ENCODE measurements around the gene PRDM11.

PRDM11 gene

DNA sequence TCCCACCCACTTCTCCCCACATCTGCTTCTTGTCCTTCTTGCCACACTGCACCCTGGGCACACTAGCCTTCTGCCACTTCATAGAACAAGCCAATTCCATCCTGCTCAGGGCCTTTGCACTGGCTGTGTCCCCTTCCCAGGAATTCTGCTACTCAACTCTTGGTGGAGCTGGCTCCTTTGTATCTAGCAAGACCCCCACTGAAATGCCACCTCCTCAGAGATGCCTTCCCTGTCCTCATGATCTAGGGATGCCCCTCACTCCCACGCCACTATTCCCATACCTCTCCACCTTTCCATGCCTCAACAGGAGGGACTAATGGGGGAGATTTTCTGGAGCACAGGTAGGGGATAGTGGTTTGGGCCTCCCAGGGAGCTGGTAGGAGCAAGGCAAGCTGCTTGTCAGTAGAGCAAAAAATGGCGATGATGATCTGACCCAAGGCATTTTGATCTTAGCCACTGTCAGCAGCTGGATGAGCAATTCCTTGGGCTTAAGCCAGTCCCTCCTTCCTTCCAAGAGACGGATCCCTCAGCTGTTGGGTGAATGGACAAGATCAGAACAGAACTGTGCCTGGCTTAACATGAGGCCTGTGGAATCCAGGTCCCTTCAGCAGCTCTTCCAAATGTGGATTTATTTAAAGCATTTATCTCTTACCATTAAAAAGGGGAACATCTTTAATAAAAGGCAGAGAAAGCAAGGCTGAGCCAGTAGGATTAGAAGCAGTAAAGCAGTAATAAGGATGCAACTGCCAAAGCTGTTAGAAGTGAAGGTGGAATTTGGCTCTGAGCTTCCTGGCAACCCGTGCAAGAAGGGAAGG lies 4.0 kb upstream of the PRDM11 start:
- DNase-seq, result no peak

- DNase-seq, result no peak
Measured at GRCh38 chr11:45143494-45143893, 2.9 kb upstream of the PRDM11 start.

DNA sequence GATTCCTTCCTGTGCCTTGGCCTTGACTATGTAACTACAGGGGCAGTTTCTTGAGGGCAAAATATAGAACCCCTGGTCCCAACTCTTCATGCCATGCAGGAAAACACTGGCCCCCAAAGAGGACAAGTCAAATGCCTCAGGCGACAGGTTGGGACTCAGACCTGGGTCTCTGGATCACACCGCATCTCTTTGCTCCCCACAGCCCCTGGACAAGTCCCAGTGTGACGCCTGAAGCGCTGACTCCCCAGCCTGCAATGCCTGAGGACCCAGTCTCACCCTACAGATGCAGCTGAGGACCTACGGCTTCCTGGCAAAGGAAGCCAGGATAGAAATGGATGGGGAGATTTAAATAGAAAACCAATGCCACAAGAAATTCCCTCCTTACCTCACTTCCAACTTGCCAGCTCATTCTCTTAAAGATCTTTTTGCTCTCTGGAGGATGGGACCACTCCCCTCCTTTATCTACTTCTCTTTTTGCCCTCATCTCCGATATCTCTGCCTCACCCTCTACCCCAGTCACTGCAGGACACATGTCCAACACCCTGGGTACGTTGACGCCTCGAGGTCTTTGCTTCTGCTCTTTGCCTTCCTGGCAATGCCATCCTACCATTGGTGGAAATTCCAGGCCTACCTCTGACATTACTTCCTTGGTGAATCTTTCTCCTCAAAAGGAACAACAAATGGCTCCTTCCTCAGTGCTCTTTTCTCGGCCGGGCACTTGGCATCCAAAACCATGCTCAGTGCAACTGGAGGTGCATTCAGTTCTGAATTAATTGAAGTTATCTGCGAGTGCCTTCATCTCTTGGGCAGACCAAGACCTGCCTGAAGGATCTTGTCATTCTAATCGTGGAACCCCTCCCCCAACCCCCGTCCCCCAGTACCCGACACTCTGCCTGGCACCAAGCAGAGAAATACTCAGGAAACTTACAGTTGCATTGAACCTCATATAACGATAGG lies 2.0 kb upstream of the PRDM11 start:
- DNase-seq, result no peak

DNA sequence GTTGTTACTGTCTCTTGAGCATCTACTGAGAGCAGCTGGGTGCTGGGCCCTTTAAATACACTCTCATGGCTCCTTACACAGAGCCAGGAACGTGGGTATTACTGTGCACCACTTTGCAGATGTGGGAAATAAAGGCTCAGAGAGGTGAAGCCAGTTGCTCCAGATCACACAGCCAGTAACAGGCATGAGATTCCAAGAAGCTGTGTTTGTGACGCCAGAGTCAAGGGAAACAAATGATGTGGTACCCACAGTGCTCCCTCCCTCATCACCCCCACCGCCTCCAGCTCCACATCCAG lies 1.4 kb upstream of the PRDM11 start:
- no peak for DNase-seq

GRCh38 chr11:45145379-45146071 lies 914 bp upstream of the PRDM11 start:
- no peak for DNase-seq

- peak; percentile 92 for DNase-seq
Measured at GRCh38 chr11:45147017-45147728, 734 bp downstream of the PRDM11 start.

- no peak for DNase-seq
Measured at GRCh38 chr11:45147891-45148675, 1.6 kb downstream of the PRDM11 start.

- no peak for DNase-seq
Measured at GRCh38 chr11:45149483-45150056, 3.1 kb downstream of the PRDM11 start.

- no peak for DNase-seq
Measured at GRCh38 chr11:45150301-45150700, 3.9 kb downstream of the PRDM11 start.

- DNase-seq, result no peak
Measured at GRCh38 chr11:45150943-45151342, 4.5 kb downstream of the PRDM11 start.

DNA sequence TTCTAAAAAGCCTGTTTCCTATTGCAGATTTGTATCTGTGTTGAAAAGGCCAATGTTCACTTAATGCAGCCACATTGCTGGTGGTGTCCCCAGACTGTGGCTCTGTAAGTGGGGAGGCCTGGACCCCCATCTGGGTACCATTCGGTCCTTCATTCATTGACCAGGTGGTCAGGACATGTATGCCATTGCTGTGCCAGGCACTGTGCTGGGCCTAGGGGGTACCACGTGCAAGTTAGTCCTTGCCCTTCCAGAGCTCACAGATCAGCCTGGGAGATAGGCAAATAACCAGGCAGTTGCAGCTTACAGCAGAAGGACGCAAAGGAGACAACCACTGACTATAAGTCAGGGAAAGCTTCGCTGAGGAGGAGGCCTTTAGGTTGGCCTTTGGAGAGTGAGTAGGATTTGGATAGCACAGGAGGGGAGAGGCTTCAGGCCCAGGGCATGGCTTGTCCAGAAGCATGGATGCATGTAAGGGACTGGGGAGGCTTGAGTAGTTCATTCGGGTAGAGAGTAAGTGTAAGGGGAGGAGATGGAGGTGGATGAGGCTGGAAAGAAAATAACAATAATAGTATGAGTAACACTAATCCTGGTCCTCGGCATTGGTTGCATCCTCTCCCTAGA lies 5.0 kb downstream of the PRDM11 start:
- no peak for DNase-seq

DNA sequence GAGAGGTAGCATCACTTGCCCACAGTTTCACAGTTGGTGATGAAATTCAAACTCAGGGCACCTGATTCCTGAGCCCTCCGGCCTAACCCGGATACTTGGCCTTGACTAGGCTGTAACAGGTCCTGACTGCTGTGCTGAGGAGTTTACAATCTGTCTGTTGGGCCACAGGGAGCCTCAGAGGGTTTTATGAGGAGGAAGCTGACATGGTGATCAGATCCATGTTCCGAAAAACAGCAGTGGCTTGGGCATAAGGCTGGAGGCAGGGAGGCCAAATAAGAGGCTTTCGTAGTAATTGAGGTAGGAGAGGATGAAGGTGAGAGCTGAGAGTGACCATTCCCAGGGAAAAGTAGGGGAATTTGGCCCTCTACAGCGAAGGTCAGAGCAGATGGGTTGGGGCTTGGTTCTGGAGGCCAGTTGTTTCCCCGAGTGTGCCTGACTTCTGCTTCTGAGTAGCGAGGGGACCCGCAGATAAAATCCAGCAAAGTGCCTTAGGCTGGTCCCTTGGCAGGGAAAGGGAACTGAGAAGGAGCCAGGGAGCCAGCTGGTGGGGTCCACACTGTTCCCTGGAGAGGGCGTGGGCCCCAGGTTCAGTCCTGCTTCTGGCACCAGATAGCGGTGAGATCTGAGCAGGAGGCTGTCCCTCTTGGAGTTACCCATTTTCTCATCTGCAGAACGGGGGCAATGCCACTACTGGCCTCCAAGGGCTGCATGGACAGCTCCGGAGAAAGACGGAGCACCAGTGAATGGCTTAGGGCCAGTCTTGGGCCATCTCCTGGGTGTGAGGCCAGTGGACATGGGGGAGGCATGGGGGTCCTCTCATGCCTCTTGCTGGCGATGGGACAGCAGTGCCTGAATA lies 6.5 kb downstream of the PRDM11 start:
- DNase-seq, result no peak

DNA sequence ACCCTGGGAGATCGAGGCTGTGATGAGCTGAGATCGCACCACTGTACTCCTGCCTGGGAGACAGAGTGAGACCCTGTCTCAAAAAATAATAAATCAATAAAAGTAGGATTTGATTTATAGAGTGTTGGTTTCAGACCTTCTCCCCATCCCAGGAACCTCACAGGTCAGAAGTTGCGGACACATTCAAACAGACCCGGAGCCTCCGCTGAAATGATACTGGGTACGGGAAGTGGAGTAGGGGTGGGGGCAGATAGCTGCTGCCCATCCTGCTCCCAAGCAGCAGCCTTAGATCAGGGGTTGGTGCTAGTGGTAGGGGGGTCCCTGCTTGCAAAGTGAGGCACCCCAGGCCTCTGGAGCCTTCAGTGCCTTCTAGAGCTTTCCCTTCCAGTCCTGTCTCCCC lies 7.8 kb downstream of the PRDM11 start:
- no peak for DNase-seq

GRCh38 chr11:45155058-45155551 lies 8.7 kb downstream of the PRDM11 start:
- no peak for DNase-seq

- no peak for DNase-seq
Measured at GRCh38 chr11:45155627-45156180, 9.3 kb downstream of the PRDM11 start.

GRCh38 chr11:45156201-45156600 lies 9.8 kb downstream of the PRDM11 start:
- DNase-seq, result no peak

- no peak for DNase-seq
Measured at GRCh38 chr11:45156741-45157140, 10.3 kb downstream of the PRDM11 start.

DNA sequence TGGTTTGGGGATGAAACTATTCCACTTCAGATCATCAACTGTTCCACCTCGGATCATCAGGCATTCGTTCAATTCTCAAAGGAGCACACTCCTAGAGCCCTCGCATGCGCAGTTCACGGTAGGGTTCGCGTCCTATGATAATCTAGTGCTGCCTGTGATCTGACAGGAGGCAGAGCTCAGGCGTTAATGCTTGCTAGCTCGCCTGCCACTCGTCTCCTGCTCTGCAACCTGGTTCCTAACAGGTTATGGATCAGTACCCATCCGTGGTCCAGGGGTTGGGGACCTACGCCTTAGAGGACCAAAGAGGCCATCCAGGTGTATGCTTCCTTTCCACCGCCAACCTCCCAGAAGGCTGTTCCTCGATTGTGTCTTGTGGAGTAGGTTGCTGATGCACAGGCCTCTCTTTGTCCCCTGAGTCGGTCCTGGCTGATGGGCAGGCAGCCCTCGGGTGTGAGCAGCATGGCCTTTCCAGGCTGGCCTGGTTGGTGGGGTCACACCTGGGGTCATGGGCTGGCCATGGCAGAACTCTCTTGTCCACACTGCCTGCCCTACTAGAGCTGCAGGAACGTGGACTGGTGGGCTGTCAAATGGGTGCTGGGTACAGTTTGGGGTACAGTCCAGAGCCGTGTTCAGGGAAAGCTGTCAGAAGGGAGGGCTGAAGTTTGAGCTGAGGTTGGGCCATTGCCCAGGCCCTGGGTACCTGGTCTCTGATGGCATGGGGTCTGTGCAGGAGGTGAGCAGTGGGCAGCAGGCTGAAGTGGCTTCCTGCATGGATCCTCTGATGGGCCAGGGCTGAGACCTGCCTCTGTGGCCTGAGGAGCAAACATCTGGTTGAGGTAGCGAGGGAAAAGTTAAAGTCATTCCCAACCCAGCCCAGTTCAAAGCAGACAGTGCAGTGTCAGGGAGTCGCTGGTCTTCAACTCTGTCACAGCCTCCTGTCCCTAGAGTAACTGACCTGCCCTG lies 11.1 kb downstream of the PRDM11 start:
- DNase-seq, result no peak
